Measurements from ENCODE around the gene CPO. TPM values are rescaled to one million over a fixed set of nuclear protein-coding genes. Genes with fewer than 3 reads are reported as not detected.
A peak's percentile ranks its signal among the peaks of the same experiment; 100 is the strongest.

CPO gene
- total RNA-seq, 1 donor from 2014 or later = not detected

DNA sequence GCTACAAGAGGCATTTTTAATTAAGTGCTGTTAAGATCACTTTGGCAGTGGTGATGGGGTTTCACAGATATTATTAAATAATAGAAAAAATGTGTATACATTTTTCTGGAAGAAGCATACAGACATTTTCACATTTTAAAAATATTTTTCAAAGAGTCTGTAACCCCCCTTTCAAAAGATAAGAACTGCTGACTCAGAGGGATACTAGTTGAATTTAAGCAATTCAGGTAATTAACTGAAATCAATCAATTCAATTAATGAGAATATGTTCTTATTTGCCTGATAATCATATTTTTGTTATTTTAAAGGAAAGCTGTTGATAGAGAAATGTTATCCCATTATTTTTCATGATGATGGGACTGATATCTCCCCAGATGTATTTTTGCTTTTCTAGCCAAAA lies 41.1 kb downstream of the CPO start:
- Histone ChIP-seq H3K9me3 (no peaks in the 10 kb centered on the region), H3K27me3 (no peaks in the 10 kb centered on the region), H3K27ac (no peak overlapping the region), H3K4me3 (no peak overlapping the region), H3K4me1 (peaks cover 4% of the 10 kb centered on the region), H3K36me3 (no peaks in the 10 kb centered on the region)
- intact Hi-C loops (cut with DNase I) = loop anchor here (5.0 to 10.0 kb wide), 2 partner anchors 176 to 492 kb away; no protein-coding TSS in a partner anchor
- TF ChIP-seq POLR2A (IDR thresholded peaks at IDR 0.05) (no peak), POLR2AphosphoS5 (IDR thresholded peaks at IDR 0.05; ENCODE audit: insufficient read depth in 1 of 2, low read depth in 1 of 2) (no peak)
- TF ChIP-seq, protein P1, sequence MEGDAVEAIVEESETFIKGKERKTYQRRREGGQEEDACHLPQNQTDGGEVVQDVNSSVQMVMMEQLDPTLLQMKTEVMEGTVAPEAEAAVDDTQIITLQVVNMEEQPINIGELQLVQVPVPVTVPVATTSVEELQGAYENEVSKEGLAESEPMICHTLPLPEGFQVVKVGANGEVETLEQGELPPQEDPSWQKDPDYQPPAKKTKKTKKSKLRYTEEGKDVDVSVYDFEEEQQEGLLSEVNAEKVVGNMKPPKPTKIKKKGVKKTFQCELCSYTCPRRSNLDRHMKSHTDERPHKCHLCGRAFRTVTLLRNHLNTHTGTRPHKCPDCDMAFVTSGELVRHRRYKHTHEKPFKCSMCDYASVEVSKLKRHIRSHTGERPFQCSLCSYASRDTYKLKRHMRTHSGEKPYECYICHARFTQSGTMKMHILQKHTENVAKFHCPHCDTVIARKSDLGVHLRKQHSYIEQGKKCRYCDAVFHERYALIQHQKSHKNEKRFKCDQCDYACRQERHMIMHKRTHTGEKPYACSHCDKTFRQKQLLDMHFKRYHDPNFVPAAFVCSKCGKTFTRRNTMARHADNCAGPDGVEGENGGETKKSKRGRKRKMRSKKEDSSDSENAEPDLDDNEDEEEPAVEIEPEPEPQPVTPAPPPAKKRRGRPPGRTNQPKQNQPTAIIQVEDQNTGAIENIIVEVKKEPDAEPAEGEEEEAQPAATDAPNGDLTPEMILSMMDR (IDR thresholded peaks at IDR 0.05) = no peak
- no peak for DNase-seq (ENCODE audit: extremely low spot score in 2 of 2)

DNA sequence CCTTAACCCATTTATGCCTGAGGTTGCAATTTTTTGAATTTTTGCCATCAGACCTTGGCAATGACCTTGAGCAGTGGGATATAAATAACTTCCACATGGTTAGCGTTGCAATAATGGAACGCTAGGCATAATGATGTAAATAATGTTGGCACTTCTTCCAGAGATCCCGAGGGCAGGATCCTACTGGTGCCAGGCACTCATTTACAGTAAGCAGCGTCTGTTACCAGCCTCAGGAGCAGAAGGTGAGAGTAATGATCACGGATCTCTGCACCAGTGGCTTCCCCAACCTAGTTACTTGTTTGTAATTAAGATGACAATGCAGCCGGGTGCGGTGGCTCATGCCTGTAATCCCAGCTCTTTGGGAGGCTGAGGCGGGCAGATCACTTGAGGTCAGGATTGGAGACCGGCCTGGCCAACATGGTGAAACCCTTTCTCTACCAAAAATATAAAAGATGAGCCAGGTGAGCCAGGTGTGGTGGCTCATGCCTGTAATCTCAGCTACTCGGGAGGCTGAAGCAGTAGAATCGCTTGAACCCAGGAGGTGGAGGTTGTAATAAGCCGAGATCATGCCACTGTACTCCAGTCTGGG lies 41.9 kb downstream of the CPO start:
- no peak overlapping the region for H3K4me3 ChIP-seq
- TF ChIP-seq POLR2AphosphoS5 (IDR thresholded peaks at IDR 0.05; ENCODE audit: insufficient read depth in 1 of 2, low read depth in 1 of 2) = no peak
- TF ChIP-seq POLR2A (IDR thresholded peaks at IDR 0.05) = no peak
- TF ChIP-seq, protein P1 (IDR thresholded peaks at IDR 0.05) = no peak
- intact Hi-C loops (cut with DNase I) = loop anchor here (5.0 to 10.0 kb wide), 2 partner anchors 176 to 491 kb away; no protein-coding TSS in a partner anchor
- no peaks in the 10 kb centered on the region for H3K27me3 ChIP-seq
- H3K36me3 ChIP-seq = no peaks in the 10 kb centered on the region
- no peak for DNase-seq (ENCODE audit: extremely low spot score in 2 of 2)
- H3K9me3 ChIP-seq = no peaks in the 10 kb centered on the region
- H3K27ac ChIP-seq = no peak overlapping the region
- H3K4me1 ChIP-seq = peaks cover 4% of the 10 kb centered on the region

DNA sequence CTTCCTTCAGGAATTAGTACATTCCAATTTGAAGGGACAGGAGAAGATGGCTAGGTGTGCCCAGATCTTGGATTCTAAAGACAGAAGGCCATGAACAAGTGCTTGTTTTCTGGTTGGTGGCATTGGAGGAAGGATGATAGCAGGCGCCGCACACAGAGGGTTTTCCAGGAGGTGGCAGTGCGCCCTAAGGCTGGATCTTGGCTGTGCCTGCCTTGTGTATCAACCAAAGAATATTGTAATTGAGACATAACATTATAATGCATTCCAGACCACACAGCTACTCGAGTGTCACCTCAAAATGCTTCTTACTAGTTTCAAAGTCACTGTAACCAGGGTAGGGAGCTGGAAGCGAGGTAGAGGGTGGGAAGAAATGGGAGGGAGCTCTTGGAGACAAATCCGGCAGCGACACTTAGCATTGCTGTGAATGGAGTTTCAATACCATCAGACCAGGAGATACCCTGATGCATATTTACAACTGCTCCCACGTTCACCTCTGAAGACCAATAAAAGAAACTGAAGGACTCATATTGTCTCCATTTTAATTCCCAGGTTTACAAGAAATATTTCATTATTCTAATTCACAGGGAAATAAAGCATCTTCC lies 42.5 kb downstream of the CPO start:
- DNase-seq (ENCODE audit: extremely low spot score in 2 of 2) = no peak
- Histone ChIP-seq H3K36me3 (no peaks in the 10 kb centered on the region), H3K27me3 (no peaks in the 10 kb centered on the region), H3K9me3 (no peaks in the 10 kb centered on the region), H3K27ac (no peak overlapping the region), H3K4me1 (peaks cover 4% of the 10 kb centered on the region), H3K4me3 (no peak overlapping the region)
- intact Hi-C loops (cut with DNase I) = loop anchor here (5.0 to 10.0 kb wide), 2 partner anchors 177 to 490 kb away; no protein-coding TSS in a partner anchor
- TF ChIP-seq POLR2AphosphoS5 (IDR thresholded peaks at IDR 0.05; ENCODE audit: insufficient read depth in 1 of 2, low read depth in 1 of 2) = no peak
- TF ChIP-seq, protein P1 (IDR thresholded peaks at IDR 0.05) = peak; percentile 52 to 71 (median 62)
- no peak for TF ChIP-seq POLR2A (IDR thresholded peaks at IDR 0.05)

DNA sequence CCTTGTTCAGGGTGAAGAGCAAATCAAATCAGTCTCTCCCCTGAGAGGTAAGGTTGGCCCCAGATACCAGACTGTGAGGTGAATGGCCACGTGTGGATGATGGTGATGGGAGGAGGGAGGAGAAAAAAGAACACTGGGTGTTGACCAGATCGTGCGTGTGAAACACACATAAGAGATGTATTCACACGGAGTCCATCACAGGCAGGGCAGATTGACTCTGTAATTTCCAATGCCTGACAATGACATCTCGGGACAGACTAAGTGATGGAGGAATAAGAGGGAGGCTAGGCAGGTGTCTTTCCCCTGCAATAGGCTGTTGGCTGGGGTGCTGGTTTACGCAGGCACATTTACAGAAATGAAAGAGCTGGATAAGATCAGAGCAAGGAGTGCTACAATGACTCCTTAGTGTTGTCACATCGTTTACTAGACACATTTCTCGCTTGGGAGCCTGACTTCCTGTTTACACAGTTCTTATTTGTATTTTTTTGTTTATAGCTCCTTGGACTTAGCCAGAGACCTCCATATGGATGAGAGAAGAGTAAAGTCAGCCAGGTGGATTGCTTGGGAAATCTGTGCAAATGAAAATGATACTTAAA lies 43.1 kb downstream of the CPO start:
- no peak for DNase-seq (ENCODE audit: extremely low spot score in 2 of 2)
- H3K27ac ChIP-seq = no peak overlapping the region
- TF ChIP-seq POLR2AphosphoS5 (IDR thresholded peaks at IDR 0.05; ENCODE audit: insufficient read depth in 1 of 2, low read depth in 1 of 2) (no peak), POLR2A (IDR thresholded peaks at IDR 0.05) (no peak)
- TF ChIP-seq, protein P1 (IDR thresholded peaks at IDR 0.05) = no peak
- H3K4me1 ChIP-seq = peaks cover 4% of the 10 kb centered on the region
- H3K36me3 ChIP-seq = no peaks in the 10 kb centered on the region
- intact Hi-C loops (cut with DNase I) = loop anchor here (5.0 to 10.0 kb wide), 2 partner anchors 178 to 490 kb away; no protein-coding TSS in a partner anchor
- no peak overlapping the region for H3K4me3 ChIP-seq
- H3K27me3 ChIP-seq = no peaks in the 10 kb centered on the region
- H3K9me3 ChIP-seq = no peaks in the 10 kb centered on the region

Data from vagina (tissue), 2 donors.